ENCODE results near the gene RHAG. TPM values are rescaled to one million over a fixed set of nuclear protein-coding genes. Genes with fewer than 3 reads are reported as not detected.

The RHAG gene
- total RNA-seq, 1 donor, result not detected

- no peaks in the 10 kb centered on the region for H3K27me3 ChIP-seq (ENCODE audit: insufficient read depth, low read length)
- H3K4me3 ChIP-seq (ENCODE audit: low read length), result no peak overlapping the region
Measured at GRCh38 chr6:49558238-49558637, 78.4 kb downstream of the RHAG start.

DNA sequence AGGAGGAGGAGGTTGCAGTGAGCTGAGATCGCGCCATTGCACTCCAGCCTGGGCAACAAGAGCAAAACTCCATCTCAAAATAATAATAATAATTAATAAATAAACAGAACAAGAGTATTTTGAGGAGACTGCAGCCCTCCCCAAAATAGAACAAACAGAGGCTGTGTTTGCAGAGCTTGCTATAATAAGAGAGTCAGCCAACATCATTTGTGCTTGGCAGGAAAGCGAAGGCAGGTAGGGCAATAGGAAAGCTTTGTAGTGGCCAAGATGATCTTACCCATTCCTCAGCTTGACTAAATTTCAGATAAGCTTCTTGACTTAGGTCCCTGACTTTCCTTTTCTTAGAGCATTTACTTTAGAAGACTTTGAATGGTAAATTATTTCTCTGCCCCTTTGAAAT is 79.5 kb downstream of the RHAG start:
- H3K27me3 ChIP-seq (ENCODE audit: insufficient read depth, low read length), result peaks cover 6% of the 10 kb centered on the region
- H3K4me1 ChIP-seq (ENCODE audit: insufficient read depth, low read length), result no peaks in the 10 kb centered on the region
- H3K4me3 ChIP-seq (ENCODE audit: low read length), result no peak overlapping the region
- no peaks in the 10 kb centered on the region for H3K9me3 ChIP-seq (ENCODE audit: low read depth, low read length)

More at GRCh38 chr6:49558238-49558637, 78.4 kb downstream of the RHAG start:
- no peaks in the 10 kb centered on the region for H3K9me3 ChIP-seq (ENCODE audit: low read depth, low read length)
- H3K4me1 ChIP-seq (ENCODE audit: insufficient read depth, low read length), result no peaks in the 10 kb centered on the region

DNA sequence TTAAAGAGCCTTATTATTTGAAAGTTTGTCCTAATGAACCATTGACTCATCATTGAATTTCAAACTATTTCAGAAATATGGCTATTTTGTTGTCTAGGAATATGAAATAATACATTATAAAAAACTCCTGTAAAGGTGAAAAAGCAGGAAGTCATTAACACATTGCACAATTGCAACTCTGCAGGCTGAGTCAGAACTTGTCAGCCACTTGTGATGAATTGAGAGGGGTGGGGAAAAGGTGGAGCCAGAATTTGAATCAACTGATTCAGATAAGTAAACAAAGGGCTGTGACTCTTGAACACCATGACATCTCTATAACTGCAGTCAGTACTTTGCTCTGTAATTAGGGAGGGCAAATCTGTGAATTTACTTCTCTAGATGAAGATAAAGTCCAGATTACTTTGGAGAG is 80.2 kb downstream of the RHAG start:
- Histone ChIP-seq H3K9me3 (ENCODE audit: low read depth, low read length) (no peaks in the 10 kb centered on the region), H3K4me1 (ENCODE audit: insufficient read depth, low read length) (peaks cover 1% of the 10 kb centered on the region), H3K27me3 (ENCODE audit: insufficient read depth, low read length) (peaks cover 11% of the 10 kb centered on the region), H3K4me3 (ENCODE audit: low read length) (no peak overlapping the region)

DNA sequence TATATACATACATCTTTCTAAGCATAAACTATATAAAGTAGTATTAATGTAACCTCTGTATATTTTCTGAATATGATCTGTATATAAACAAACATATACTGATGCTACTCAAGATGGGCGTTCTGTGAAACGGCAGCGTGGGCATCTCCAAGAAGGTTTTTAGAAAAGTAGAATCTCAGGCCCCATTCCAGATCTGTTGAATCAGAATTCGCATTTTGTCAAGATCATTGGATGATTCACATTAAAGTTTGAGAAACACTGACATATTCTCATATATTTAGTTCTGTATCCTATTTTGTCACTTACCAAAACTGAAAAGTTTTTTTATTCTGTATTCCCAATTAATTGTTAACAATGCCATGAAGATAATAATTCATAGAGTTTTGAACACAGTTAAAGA is 80.7 kb downstream of the RHAG start:
- Histone ChIP-seq H3K4me1 (ENCODE audit: insufficient read depth, low read length) (peaks cover 6% of the 10 kb centered on the region), H3K4me3 (ENCODE audit: low read length) (no peak overlapping the region), H3K9me3 (ENCODE audit: low read depth, low read length) (no peaks in the 10 kb centered on the region), H3K27me3 (ENCODE audit: insufficient read depth, low read length) (peaks cover 16% of the 10 kb centered on the region)

Other genes starting within 250 kb of the RHAG start
- 3.8 TPM for gene MMUT, start 173.6 kb downstream of the RHAG start, total RNA-seq
- gene CENPQ, start 173.5 kb downstream of the RHAG start, total RNA-seq, result 1.0 TPM
- not detected for gene GLYATL3, start 136.9 kb downstream of the RHAG start, total RNA-seq
- gene C6orf141, start 86.2 kb downstream of the RHAG start, total RNA-seq, result 0.21 TPM
- gene CRISP2, start 76.7 kb upstream of the RHAG start, total RNA-seq, result not detected
- gene CRISP3, start 107.5 kb upstream of the RHAG start, total RNA-seq, result not detected
- gene PGK2, start 150.4 kb upstream of the RHAG start, total RNA-seq, result not detected
- not detected for gene CRISP1, start 229.7 kb upstream of the RHAG start, total RNA-seq

All from mononuclear cell (primary cell).